ENCODE results near the gene UCK2.

UCK2 gene

DNA sequence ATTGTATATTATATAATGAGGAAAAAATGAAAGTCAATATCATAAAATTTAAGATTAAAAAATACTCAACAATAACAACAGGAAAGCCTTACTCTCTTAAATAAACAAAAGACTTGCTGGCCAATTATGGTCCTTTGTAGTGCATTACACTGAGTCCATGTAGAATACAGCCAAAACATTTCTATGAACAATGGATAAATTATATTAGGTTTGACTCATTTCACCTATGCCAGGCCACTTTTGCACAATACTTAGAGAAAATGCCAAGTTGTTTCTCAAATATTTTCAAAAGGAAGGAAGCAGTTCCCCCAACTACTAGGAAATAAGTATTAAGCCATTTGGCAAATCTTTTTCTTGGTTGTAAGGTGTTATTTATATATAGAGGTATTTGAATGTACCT is 19.8 kb upstream of the UCK2 start:
- H3K27ac ChIP-seq, result no peak overlapping the region
- TF ChIP-seq, protein P1, sequence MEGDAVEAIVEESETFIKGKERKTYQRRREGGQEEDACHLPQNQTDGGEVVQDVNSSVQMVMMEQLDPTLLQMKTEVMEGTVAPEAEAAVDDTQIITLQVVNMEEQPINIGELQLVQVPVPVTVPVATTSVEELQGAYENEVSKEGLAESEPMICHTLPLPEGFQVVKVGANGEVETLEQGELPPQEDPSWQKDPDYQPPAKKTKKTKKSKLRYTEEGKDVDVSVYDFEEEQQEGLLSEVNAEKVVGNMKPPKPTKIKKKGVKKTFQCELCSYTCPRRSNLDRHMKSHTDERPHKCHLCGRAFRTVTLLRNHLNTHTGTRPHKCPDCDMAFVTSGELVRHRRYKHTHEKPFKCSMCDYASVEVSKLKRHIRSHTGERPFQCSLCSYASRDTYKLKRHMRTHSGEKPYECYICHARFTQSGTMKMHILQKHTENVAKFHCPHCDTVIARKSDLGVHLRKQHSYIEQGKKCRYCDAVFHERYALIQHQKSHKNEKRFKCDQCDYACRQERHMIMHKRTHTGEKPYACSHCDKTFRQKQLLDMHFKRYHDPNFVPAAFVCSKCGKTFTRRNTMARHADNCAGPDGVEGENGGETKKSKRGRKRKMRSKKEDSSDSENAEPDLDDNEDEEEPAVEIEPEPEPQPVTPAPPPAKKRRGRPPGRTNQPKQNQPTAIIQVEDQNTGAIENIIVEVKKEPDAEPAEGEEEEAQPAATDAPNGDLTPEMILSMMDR (conservative IDR thresholded peaks at IDR 0.05), result no peak
- TF ChIP-seq ZFX (IDR thresholded peaks at IDR 0.05), result no peak

DNA sequence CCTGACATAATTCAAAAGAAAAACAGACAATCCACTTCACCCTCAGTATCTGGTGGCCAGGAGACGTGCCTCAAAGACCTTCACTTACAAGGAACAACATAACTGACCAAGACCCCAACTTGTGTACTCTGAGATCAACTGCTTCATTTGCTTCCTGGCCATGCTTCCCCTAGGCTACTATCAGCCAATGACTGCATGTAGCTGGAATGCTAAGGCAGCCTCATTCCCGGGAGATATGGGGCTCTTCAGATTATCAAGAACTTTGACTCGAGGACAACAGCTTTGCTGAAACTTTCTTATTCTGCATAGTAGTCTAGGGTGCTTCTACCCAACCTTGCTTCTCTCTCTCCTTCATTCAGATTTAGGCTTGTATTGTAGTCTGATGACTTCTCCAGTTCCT is 11.7 kb upstream of the UCK2 start:
- TF ChIP-seq, protein P1 (conservative IDR thresholded peaks at IDR 0.05), result no peak
- TF ChIP-seq ZFX (IDR thresholded peaks at IDR 0.05), result no peak
- no peak overlapping the region for H3K27ac ChIP-seq

- TF ChIP-seq, protein P1 (conservative IDR thresholded peaks at IDR 0.05), result no peak
- TF ChIP-seq ZFX (IDR thresholded peaks at IDR 0.05), result no peak
- H3K27ac ChIP-seq, result no peak overlapping the region
Observed at GRCh38 chr1:165816157-165816556, 11.3 kb upstream of the UCK2 start.

DNA sequence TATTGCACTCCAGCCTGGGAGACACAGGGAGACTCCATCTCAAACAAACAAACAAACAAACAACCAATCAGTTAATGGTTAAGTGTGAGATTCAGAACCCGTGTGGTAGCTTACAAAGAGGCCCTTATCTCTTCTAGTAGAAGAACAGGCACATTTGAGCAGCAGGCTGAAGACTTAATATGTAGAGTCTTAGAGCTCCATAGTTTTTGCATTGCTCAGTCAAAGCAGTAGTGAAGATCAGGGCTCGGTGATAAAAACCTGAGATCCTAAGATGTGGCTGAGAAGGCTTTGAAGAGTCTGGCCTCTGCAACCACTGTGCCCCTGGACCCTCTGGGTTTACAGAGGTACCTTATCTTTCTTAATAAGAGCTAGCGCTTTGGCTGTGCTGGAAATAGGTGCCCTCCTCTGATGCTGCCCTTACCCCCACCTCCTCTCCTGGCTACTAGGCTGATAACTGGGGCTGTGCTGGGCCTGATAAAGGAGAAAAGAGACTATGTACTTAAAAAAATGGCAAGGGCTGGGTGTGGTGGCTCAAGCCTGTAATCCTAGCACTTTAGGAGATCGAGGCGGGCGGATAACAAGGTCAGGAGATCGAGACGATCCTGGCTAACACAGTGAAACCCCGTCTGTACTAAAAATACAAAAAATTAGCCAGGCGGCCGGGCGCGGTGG is 10.5 kb upstream of the UCK2 start:
- H3K27ac ChIP-seq, result no peak overlapping the region
- TF ChIP-seq ZFX (IDR thresholded peaks at IDR 0.05), result no peak
- TF ChIP-seq, protein P1 (conservative IDR thresholded peaks at IDR 0.05), result no peak

DNA sequence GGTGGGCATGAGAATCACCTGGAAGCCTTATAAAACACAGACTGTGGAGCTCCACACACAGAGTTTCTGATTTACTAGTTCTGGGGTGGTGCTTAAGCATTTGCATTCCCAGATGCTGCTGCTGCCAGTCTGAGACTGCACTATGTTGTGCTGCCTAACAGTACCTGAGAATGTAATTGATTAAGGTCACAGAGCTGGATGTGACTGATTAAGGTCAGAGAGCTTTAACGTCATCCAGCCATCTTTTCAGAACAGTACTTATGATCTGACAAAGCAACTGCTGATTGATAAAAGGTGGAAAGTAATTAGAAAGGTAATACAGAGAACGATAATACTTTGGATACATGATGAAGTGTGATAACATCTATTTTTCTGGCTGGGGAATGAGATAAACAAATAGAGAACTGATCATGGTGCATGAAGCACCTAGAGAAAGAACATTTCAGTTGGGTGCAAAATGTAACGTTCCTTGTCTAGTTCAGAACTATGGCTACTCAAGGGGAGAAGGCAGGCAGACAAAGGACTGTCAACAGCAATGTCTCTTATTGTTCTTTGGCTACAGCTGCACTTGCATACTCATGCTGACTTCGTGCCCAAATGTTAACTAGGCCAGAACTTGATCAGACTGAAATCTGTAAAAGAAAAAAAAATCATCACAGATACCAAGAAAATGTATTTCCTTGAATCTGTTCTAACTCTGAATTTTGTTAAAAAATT is 3.7 kb upstream of the UCK2 start:
- no peak overlapping the region for H3K27ac ChIP-seq
- TF ChIP-seq ZFX (IDR thresholded peaks at IDR 0.05), result no peak
- TF ChIP-seq, protein P1 (conservative IDR thresholded peaks at IDR 0.05), result no peak

GRCh38 chr1:165824269-165824643 is 3.2 kb upstream of the UCK2 start:
- TF ChIP-seq, protein P1 (conservative IDR thresholded peaks at IDR 0.05), result no peak
- TF ChIP-seq ZFX (IDR thresholded peaks at IDR 0.05), result no peak
- H3K27ac ChIP-seq, result no peak overlapping the region

- peak overlapping the region; percentile 99 for H3K27ac ChIP-seq
- no peak for TF ChIP-seq ZFX (IDR thresholded peaks at IDR 0.05)
- TF ChIP-seq, protein P1 (conservative IDR thresholded peaks at IDR 0.05), result no peak
Observed at GRCh38 chr1:165826565-165827267, 698 bp upstream of the UCK2 start.
